Measurements from ENCODE around the gene NPAS1. TPM values are rescaled to one million over a fixed set of nuclear protein-coding genes. Genes with fewer than 3 reads are reported as not detected.
A peak's percentile ranks its signal among the peaks of the same experiment; 100 is the strongest.

The NPAS1 gene
- total and polyA plus RNA-seq, 2 experiments from 2014 or later = 5.6 to 9.8 TPM

DNA sequence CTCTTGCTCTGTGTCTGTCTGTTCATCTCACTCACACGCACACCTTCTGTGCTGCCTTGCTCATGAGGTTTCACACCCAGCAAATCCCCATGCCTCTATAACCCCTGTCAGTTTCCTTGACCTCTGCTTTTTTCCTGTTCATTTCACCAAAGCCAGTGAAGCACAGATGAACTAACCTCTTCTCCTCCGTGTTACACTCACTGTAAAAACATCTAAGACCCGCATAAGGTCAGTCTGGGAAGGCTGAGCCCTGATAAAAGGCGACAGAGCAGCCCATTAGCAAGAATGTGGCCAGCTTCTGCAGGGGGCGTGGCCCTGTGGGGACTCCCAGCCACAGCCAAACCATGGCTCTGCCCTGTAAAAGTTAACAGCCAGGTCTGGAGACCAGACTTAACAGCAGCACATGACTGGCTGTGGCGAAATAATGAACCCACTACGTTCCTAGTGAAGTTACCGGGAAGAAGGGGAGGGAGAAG, 42.8 kb upstream of the NPAS1 start (continued):
- TF ChIP-seq, protein P1, sequence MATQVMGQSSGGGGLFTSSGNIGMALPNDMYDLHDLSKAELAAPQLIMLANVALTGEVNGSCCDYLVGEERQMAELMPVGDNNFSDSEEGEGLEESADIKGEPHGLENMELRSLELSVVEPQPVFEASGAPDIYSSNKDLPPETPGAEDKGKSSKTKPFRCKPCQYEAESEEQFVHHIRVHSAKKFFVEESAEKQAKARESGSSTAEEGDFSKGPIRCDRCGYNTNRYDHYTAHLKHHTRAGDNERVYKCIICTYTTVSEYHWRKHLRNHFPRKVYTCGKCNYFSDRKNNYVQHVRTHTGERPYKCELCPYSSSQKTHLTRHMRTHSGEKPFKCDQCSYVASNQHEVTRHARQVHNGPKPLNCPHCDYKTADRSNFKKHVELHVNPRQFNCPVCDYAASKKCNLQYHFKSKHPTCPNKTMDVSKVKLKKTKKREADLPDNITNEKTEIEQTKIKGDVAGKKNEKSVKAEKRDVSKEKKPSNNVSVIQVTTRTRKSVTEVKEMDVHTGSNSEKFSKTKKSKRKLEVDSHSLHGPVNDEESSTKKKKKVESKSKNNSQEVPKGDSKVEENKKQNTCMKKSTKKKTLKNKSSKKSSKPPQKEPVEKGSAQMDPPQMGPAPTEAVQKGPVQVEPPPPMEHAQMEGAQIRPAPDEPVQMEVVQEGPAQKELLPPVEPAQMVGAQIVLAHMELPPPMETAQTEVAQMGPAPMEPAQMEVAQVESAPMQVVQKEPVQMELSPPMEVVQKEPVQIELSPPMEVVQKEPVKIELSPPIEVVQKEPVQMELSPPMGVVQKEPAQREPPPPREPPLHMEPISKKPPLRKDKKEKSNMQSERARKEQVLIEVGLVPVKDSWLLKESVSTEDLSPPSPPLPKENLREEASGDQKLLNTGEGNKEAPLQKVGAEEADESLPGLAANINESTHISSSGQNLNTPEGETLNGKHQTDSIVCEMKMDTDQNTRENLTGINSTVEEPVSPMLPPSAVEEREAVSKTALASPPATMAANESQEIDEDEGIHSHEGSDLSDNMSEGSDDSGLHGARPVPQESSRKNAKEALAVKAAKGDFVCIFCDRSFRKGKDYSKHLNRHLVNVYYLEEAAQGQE (IDR thresholded peaks at IDR 0.05; ENCODE audit: unreplicated experiment) = no peak

GRCh38 chr19:46977548-46977947, 42.1 kb upstream of the NPAS1 start:
- no peak overlapping the region; the same call in 2 of the 3 replicates for H3K4me3 Mint-ChIP-seq
- H3K36me3 Mint-ChIP-seq (ENCODE audit: low read depth) = no peaks in the 10 kb centered on the region; the same call in 2 of the 3 replicates
- Histone ChIP-seq H3K27me3 (ENCODE audit: insufficient read depth) (no peaks in the 10 kb centered on the region), H3K36me3 (ENCODE audit: insufficient read depth) (no peaks in the 10 kb centered on the region), H2AFZ (no peak overlapping the region), H3K79me2 (replicated peaks; ENCODE audit: insufficient read depth) (peaks cover 20% of the 10 kb centered on the region), H3F3A (replicated peaks; ENCODE audit: low read depth) (peaks cover 20% of the 10 kb centered on the region; the same call in 1 of the 2 replicates), H3K27ac (ENCODE audit: low read depth) (peak overlapping the region; percentile 84), H3K9me2 (ENCODE audit: insufficient read depth) (no peaks in the 10 kb centered on the region), H3K4me2 (no peak overlapping the region), H4K20me1 (replicated peaks; ENCODE audit: insufficient read depth) (peaks cover 5% of the 10 kb centered on the region), H3K4me3 (no peak overlapping the region), H3K4me1 (ENCODE audit: insufficient read depth) (peaks cover 34% of the 10 kb centered on the region)
- H3K27me3 Mint-ChIP-seq (ENCODE audit: insufficient read depth, low read depth, poor library complexity) = peaks cover 9% of the 10 kb centered on the region
- ATAC-seq (no peak), DNase-seq (ENCODE audit: low spot score) (no peak)
- peak overlapping the region; percentile 39 for H3K27ac Mint-ChIP-seq
- H3K9me3 Mint-ChIP-seq = no peaks in the 10 kb centered on the region
- peaks cover 43% of the 10 kb centered on the region for H3K4me1 Mint-ChIP-seq
- TF ChIP-seq JUNB (IDR thresholded peaks at IDR 0.05; ENCODE audit: unreplicated experiment) (no peak), ZNF331 (CRISPR knock-in tag; IDR thresholded peaks at IDR 0.05; ENCODE audit: low read depth) (no peak), ZNF462 (CRISPR knock-in tag; IDR thresholded peaks at IDR 0.05) (no peak), STAT1 (IDR thresholded peaks at IDR 0.05; ENCODE audit: unreplicated experiment) (no peak), POLR2AphosphoS5 (IDR thresholded peaks at IDR 0.05; ENCODE audit: low read depth) (no peak), CTCF (conservative IDR thresholded peaks at IDR 0.05; ENCODE audit: low read depth in 2 of 2) (no peak), EZH2phosphoT487 (IDR thresholded peaks at IDR 0.05; ENCODE audit: unreplicated experiment) (no peak), NANOG (IDR thresholded peaks at IDR 0.05; ENCODE audit: borderline replicate concordance) (no peak), EZH2 (IDR thresholded peaks at IDR 0.05; ENCODE audit: low read depth, unreplicated experiment) (no peak)
- TF ChIP-seq, protein P1 (IDR thresholded peaks at IDR 0.05; ENCODE audit: unreplicated experiment) = no peak

All from GM23338 (cell line).